Neural cell (in vitro differentiated cells): Measurements from ENCODE around the gene BNIP2.

ENCODE experiments used
- EP300 ChIP-seq: fragments of 450-650 bp; conservative IDR thresholded peaks from 2 replicates; pipeline ENCODE4 v1.6.1; 2014; ENCODE audit warnings: antibody characterized with exemption, mild to moderate bottlenecking, moderate library complexity; ENCODE audit not compliant: poor library complexity, severe bottlenecking
- EZH2 ChIP-seq: fragments of 200-600, 300-800 bp; shearing (Covaris generic), sonication (generic); IDR thresholded peaks from 2 replicates; pipeline ENCODE4 v1.6.1; 2014; ENCODE audit warnings: antibody characterized with exemption, low read length, borderline replicate concordance, mild to moderate bottlenecking; ENCODE audit not compliant: insufficient read depth, poor library complexity, severe bottlenecking
- MXI1 ChIP-seq: fragments of 450-650 bp; conservative IDR thresholded peaks from 2 replicates; pipeline ENCODE4 v1.6.1; 2014; ENCODE audit warnings: antibody characterized with exemption, mild to moderate bottlenecking; ENCODE audit not compliant: poor library complexity, severe bottlenecking
- POLR2AphosphoS5 ChIP-seq: IDR thresholded peaks from 2 replicates; pipeline ENCODE4 v1.6.1; 2012
- RAD21 ChIP-seq: fragments of 450-650 bp; conservative IDR thresholded peaks from 2 replicates; pipeline ENCODE4 v1.6.1; 2014; ENCODE audit warnings: antibody characterized with exemption, mild to moderate bottlenecking, moderate library complexity
- SMC3 ChIP-seq: fragments of 450-650 bp; conservative IDR thresholded peaks from 2 replicates; pipeline ENCODE4 v1.6.1; 2014; ENCODE audit warnings: antibody characterized with exemption, mild to moderate bottlenecking, moderate library complexity; ENCODE audit not compliant: poor library complexity
- TAF1 ChIP-seq: IDR thresholded peaks from 2 replicates; pipeline ENCODE4 v1.6.1; 2012; ENCODE audit warnings: low read depth
- TF ChIP-seq, protein P1 (sequence below): fragments of 450-650 bp; IDR thresholded peaks from 2 replicates; pipeline ENCODE4 v1.5.1; 2014; ENCODE audit warnings: antibody characterized with exemption, mild to moderate bottlenecking, moderate library complexity; ENCODE audit not compliant: poor library complexity, severe bottlenecking
- TF ChIP-seq, protein P2 (sequence below): IDR thresholded peaks from 2 replicates; pipeline ENCODE4 v1.6.1; 2012; ENCODE audit warnings: borderline replicate concordance

DNA sequence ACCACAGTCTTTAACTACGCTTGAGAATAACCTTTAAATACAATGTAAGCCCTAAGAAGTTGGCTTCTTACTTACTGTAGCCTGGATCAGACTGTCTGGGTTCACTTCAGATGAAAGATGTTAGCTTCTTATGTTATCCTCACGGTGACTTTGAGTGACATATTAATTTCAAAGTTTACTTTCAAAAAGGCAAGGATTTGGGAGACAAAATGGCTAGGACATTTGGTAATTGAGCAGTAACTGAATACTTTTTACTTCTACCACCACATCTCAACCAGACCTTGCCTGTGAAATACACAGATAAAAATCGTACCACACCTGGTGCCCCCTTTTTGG, 36.0 kb upstream of the BNIP2 start:
- TF ChIP-seq MXI1 (no peak), POLR2AphosphoS5 (no peak), TAF1 (no peak), EP300 (no peak), RAD21 (no peak), EZH2 (no peak), SMC3 (no peak)
- TF ChIP-seq, protein P1, sequence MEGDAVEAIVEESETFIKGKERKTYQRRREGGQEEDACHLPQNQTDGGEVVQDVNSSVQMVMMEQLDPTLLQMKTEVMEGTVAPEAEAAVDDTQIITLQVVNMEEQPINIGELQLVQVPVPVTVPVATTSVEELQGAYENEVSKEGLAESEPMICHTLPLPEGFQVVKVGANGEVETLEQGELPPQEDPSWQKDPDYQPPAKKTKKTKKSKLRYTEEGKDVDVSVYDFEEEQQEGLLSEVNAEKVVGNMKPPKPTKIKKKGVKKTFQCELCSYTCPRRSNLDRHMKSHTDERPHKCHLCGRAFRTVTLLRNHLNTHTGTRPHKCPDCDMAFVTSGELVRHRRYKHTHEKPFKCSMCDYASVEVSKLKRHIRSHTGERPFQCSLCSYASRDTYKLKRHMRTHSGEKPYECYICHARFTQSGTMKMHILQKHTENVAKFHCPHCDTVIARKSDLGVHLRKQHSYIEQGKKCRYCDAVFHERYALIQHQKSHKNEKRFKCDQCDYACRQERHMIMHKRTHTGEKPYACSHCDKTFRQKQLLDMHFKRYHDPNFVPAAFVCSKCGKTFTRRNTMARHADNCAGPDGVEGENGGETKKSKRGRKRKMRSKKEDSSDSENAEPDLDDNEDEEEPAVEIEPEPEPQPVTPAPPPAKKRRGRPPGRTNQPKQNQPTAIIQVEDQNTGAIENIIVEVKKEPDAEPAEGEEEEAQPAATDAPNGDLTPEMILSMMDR: no peak
- TF ChIP-seq, protein P2, sequence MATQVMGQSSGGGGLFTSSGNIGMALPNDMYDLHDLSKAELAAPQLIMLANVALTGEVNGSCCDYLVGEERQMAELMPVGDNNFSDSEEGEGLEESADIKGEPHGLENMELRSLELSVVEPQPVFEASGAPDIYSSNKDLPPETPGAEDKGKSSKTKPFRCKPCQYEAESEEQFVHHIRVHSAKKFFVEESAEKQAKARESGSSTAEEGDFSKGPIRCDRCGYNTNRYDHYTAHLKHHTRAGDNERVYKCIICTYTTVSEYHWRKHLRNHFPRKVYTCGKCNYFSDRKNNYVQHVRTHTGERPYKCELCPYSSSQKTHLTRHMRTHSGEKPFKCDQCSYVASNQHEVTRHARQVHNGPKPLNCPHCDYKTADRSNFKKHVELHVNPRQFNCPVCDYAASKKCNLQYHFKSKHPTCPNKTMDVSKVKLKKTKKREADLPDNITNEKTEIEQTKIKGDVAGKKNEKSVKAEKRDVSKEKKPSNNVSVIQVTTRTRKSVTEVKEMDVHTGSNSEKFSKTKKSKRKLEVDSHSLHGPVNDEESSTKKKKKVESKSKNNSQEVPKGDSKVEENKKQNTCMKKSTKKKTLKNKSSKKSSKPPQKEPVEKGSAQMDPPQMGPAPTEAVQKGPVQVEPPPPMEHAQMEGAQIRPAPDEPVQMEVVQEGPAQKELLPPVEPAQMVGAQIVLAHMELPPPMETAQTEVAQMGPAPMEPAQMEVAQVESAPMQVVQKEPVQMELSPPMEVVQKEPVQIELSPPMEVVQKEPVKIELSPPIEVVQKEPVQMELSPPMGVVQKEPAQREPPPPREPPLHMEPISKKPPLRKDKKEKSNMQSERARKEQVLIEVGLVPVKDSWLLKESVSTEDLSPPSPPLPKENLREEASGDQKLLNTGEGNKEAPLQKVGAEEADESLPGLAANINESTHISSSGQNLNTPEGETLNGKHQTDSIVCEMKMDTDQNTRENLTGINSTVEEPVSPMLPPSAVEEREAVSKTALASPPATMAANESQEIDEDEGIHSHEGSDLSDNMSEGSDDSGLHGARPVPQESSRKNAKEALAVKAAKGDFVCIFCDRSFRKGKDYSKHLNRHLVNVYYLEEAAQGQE: no peak
